ENCODE data around the gene TXNDC17.
"Not testable (repeated sequence)": the region's sequence is repeated elsewhere in the genome, so short reads cannot be mapped to it uniquely, and the experiment has no call there.

The TXNDC17 gene

GRCh38 chr17:6640536-6641246 is at the start of gene TXNDC17, which contains the start of gene KIAA0753:
TSS of gene TXNDC17 (plus strand) at chr17:6641060. CDS start at chr17:6641083, 23 bp downstream.
TSS of gene KIAA0753 (minus strand) at chr17:6640711. CDS start at chr17:6635103, 5,608 bp downstream.
- DNase-seq = peak; percentile 87

- no peak for DNase-seq
Measured at GRCh38 chr17:6591599-6592158, 49.2 kb upstream of the TXNDC17 start.

GRCh38 chr17:6592173-6592572 is 48.7 kb upstream of the TXNDC17 start:
- DNase-seq = no peak

- DNase-seq = not testable (repeated sequence)
Measured at GRCh38 chr17:6593371-6593770, 47.5 kb upstream of the TXNDC17 start.

GRCh38 chr17:6596081-6596480 is 44.8 kb upstream of the TXNDC17 start:
- DNase-seq = no peak

GRCh38 chr17:6596511-6596910 is 44.3 kb upstream of the TXNDC17 start:
- DNase-seq = no peak

- no peak for DNase-seq
Measured at GRCh38 chr17:6596941-6597340, 43.9 kb upstream of the TXNDC17 start.

GRCh38 chr17:6597727-6598126 is 43.1 kb upstream of the TXNDC17 start:
- no peak for DNase-seq

- DNase-seq = no peak
Measured at GRCh38 chr17:6599364-6599763, 41.5 kb upstream of the TXNDC17 start.

- no peak for DNase-seq
Measured at GRCh38 chr17:6602141-6602540, 38.7 kb upstream of the TXNDC17 start.

DNA sequence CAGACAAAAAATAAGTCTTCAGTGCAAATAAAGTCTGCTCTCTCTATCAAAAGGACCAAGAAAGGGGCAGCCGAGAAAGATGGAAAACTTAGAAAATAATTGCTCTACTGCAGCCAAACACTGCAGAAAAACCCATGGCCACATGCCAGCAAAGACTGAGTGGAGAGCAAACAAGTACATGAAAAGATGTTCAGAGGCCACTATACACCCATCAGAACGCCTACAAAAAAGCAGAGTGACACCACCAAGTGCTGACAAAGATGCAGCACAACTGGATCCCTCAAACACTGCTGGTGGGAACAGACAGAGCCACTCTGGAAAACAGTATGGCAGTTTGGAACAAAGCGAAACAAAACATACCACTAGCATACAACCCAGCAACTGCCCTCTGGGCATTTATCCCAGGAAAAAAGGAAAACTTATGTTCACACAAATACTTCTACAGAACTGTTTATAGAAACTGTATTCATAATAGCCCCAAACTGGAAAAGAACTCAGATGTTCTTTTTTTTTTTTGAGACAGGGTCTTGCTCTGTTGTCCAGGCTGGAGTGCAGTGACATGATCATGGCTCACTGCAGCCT is 37.0 kb upstream of the TXNDC17 start:
- DNase-seq = no peak

DNA sequence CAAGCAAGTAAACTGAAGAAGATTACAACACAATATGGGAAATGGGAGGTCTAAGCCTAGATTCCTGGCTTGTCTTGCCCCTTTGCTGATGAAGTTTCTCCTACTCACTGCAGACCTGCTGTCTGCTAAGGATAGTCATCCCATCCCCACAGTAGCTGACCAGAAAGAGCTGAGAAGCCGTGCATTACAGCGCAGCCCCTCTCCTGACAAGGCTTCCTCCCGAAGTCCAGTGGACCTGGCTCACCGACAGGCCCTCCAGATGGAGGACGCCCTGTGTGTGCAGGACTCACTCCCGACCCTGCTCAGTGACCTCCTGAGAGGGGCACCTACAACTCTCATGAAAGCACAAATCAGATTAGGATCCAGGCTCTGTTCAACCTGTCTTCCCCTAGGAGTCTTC is 35.7 kb upstream of the TXNDC17 start:
- DNase-seq = no peak

DNA sequence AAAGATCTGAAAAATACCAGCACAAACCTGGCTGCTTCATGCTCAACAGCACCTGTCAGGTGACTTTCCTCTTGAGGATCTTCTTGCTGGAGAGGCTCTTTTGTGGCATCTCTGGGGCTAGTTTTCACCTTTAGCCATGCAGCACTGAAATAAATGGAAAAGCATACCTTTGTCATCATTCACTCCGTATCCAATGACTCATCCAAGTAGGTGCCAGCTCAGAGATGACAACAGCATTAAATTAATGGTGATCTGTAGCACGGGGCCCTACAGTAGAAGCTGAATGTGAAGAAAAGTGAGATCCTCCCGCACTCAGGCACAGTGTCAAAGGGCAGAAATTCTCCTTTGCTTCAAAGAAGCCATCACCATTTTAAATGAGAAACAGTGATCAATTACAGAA is 32.5 kb upstream of the TXNDC17 start:
- no peak for DNase-seq

DNA sequence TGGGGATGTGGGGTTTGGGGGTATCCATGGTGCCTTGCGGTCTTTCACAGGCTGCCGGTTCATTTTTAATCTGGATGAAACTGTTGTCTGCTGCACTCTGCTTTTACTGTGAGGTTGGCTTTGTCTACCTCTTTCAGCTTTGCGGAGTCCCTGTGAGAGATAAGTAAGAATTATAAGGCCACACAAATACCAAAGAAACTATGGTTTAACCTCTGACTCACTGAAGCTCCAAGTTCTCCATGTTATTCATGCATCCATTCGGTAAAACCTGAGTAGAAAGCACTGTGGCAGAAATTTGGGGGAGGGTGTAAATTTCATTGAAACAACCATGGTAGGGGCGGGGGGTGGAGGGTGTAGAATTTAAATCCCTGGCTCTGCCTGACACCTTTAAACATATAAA is 30.8 kb upstream of the TXNDC17 start:
- no peak for DNase-seq

- DNase-seq = no peak
Measured at GRCh38 chr17:6611231-6611630, 29.6 kb upstream of the TXNDC17 start.

DNA sequence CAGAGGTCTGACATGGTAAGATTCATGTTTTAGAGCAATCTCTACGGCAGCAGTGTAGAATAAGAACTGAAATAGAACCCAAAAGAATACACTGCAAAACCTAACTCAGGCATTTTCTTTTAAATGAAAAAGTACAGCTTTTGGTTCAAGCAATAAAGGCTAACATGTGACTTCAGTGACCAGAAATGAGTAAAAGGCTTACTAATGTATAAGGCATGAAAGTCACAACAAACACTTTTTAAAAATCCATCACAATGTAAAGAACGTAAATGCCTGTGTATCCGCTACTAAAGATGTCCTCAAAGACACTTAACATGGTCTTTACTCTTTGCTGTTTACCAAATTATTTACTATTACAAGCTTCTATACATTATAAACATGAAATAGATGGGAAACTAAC is 16.9 kb upstream of the TXNDC17 start:
- DNase-seq = no peak

DNA sequence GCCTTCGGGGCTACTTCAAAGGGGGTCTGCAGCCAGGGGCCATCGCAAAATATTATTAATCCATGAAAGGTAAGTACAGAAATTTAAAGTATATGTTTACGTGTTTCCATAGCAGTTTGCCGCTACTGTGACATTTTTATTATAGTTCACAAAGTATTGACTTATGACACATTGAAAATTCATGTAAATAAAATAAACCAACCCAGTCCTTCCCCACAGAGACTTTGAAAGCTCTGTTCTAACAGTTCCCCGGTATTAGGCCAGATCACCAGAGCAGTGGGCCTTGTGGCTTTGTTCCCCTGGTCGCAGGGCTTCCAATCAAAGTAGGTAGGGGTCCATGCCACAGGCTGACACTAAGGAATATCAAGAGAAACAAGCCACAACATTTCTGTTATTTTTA is 14.2 kb upstream of the TXNDC17 start:
- DNase-seq = no peak

DNA sequence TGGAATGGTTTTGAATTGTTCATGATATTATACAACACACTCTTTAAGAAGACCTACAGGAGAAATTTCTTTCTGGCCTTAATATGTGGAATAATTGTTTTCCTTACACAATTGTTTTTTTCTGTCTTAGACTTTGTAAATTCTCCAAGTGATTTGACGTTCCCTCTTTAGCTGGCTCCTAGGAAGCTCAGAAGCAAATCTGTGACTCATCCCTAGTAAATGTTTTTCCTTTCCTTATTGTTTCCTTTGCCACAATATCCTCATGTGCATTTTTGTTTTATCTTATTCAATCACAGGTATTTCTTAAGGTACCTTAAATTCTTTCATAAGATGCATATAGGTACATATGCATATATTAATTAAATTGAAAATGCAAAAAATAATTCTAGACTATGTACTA is 13.8 kb upstream of the TXNDC17 start:
- no peak for DNase-seq

- no peak for DNase-seq
Measured at GRCh38 chr17:6630390-6630789, 10.5 kb upstream of the TXNDC17 start.

DNA sequence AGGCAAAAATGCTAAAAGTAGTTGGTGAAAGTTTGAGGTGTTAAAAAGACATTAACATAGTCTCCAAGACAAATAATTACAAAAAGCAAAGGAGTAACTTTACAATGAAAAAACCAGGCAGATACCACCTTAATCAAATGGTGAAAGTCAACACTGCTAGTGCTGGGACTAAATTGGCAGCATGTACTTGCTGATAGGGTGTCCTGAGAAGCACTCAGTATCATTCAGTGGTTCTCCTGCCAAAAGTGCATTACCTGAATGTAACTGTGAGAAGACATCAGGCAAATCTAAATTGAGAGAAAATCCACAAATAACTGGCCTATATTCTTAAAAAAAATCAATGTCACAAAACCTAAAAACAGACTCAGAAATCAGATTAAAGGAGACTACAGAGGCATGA is 8.3 kb upstream of the TXNDC17 start:
- DNase-seq = no peak

DNA sequence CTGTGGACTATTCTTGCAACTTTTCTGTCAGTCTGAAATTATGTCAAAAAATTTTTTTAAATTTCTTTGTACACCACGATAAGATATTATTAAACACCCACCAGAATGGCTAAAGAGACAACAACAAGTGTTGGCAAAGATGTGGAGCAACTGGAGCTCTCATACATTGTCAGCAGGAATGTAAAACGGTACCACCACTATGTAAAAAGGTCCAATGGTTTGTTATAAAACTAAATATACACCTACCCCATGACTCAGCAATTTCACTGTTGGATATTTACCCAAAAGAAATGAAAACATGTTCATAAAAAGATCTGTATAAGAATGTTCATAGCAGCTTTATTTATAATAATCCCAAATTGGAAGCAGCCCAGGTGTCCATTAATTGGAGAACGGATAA is 7.6 kb upstream of the TXNDC17 start:
- DNase-seq = no peak

DNA sequence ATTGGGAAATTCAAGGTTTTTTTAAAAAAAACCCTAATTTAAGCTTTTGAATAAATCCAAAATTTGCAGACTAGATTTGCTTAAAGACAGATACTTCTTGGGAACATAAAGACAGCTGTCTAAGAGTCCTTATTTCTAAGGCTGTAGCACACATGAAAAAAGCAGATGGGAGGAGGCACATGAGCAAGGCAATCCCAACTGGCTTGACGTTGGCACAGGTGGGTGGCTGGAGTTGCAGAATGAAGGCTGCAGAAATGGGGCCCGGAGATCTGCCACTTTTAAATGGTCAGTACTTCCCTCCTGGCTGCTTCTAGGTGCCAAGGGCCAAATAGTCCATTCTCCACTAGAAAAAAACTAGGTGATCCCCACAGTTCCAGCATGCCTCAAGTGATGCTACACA is 4.8 kb upstream of the TXNDC17 start:
- DNase-seq = no peak

- no peak for DNase-seq
Measured at GRCh38 chr17:6636616-6637457, 4.0 kb upstream of the TXNDC17 start.

DNA sequence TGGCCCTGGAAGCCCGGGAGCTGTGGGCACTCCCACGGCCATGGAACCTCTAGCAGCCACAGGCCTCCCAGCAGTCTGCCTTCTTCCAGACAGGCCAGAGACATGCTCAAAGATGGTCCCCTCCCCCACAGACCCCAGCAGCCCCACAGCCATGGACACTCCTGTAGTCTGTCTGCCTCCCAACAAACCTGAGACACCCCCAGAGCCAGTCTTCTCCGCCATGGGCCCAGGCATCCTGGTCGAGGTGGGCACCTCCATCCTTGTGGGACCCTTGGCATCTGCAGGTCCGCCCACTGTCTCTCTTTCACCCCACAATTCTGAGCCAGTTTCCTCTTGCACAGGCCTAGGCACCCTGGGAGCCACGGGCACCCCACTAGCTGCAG is 3.4 kb upstream of the TXNDC17 start:
- DNase-seq = no peak

All from NCI-H345 (cell line).